Uterus (tissue), 4 donors: Measurements from ENCODE around the gene NUMB. TPM values are rescaled to one million over a fixed set of nuclear protein-coding genes. Genes with fewer than 3 reads are reported as not detected.

ENCODE experiments used
- DNase-seq, 2 donors: peaks; one replicate each; pipeline ENCODE4 v3.0.0-alpha.2; 2019 to 2020
- H3K27ac ChIP-seq, 2 donors: fragments of 200-600 bp; sonication (generic); 1 replicate in 1 of 2; 2 replicates in 1 of 2; pipeline ENCODE4 v1.5.1; 2016 to 2018
- H3K27me3 ChIP-seq, 2 donors: fragments of 200-600 bp; sonication (generic); one replicate each; pipeline ENCODE4 v1.5.1; 2018 to 2019; ENCODE audit warnings: control low read depth in 1 of 2
- H3K36me3 ChIP-seq, 2 donors: fragments of 200-600 bp; sonication (generic); one replicate each; pipeline ENCODE4 v1.5.1; 2019; ENCODE audit warnings: control low read depth in 1 of 2
- H3K4me1 ChIP-seq, 2 donors: fragments of 200-600 bp; sonication (generic); one replicate each; pipeline ENCODE4 v1.5.1; 2018 to 2019; ENCODE audit warnings: control low read depth in 1 of 2
- H3K4me3 ChIP-seq, 2 donors: fragments of 200-600 bp; sonication (generic); 1 replicate in 1 of 2; 2 replicates in 1 of 2; pipeline ENCODE4 v1.5.1; 2018 to 2019; ENCODE audit warnings: mild to moderate bottlenecking in 1 of 2
- H3K9me3 ChIP-seq, 2 donors: fragments of 200-600 bp; sonication (generic); one replicate each; pipeline ENCODE4 v1.5.1; 2019; ENCODE audit warnings: control low read depth in 1 of 2
- CTCF ChIP-seq, 4 experiments: fragments of 200-600 bp in 2 of 4; fragments of 450-650 bp in 2 of 4; sonication (generic) in 2 of 4; IDR thresholded peaks; one replicate each; pipeline ENCODE4 v1.5.1; 2016 to 2019; ENCODE audit warnings: antibody characterized with exemption in 4 of 4, mild to moderate bottlenecking in 2 of 4, moderate library complexity in 1 of 4
- POLR2A ChIP-seq, 2 donors: fragments of 450-650 bp; IDR thresholded peaks; one replicate each; pipeline ENCODE4 v1.6.1; 2016; ENCODE audit warnings: antibody characterized with exemption in 2 of 2, mild to moderate bottlenecking in 1 of 2, moderate library complexity in 1 of 2
- intact Hi-C: fragments of 100-400 bp; cut with DNase I; formaldehyde crosslinking; loops from one replicate; pipeline ENCODE4 v1.15.1; 2023; ENCODE audit warnings: low total_unique reads
- total RNA-seq, 4 donors: library from RNA; depleted of rRNA in 3 of 4; stranded (reverse); fragments of >200 nt in 3 of 4; gene quantifications; one replicate each; pipeline versions ENCODE4 v1.1.0 to v1.2.4, GENCODE V29; 2014 to 2023
- donor health status: DM: yes; HTN: yes; CAD: no.

NUMB gene
- total RNA-seq, 4 donors from 2014 or later: 27.1 to 119 (median 40.8) TPM

- intact Hi-C loops: no loop called here
- no peaks in the 10 kb centered on the region for H3K27me3 ChIP-seq
Measured at GRCh38 chr14:73293782-73294781, 164.3 kb downstream of the NUMB start.

DNA sequence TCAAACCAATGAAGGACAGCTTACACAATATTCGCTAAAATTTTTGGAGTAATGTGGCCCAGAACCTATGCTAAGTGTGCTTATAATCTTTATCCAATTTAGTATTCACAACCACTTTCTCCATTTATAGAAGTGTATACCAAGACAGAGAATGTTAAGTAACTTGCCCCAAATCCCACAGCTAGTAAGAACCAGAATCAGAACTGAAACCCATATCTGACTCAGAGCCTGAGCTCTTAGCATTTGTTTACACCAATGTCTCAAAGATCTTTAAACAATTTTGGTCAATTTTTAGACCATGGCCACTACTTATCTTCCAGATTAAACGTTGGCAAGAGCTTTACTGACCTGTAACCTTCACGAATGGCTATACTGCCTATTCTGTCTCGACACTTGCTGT lies 168.1 kb downstream of the NUMB start:
- H3K27ac ChIP-seq: no peak overlapping the region
- H3K27me3 ChIP-seq: no peaks in the 10 kb centered on the region
- intact Hi-C loops: no loop called here
- no peaks in the 10 kb centered on the region for H3K4me1 ChIP-seq
- H3K4me3 ChIP-seq: no peak overlapping the region
- TF ChIP-seq POLR2A (IDR thresholded peaks at IDR 0.05): no peak
- TF ChIP-seq CTCF (IDR thresholded peaks at IDR 0.05): no peak
- no peaks in the 10 kb centered on the region for H3K36me3 ChIP-seq
- no peaks in the 10 kb centered on the region for H3K9me3 ChIP-seq
- DNase-seq: no peak

More at GRCh38 chr14:73293782-73294781, 164.3 kb downstream of the NUMB start:
- Histone ChIP-seq H3K4me1 (no peaks in the 10 kb centered on the region), H3K9me3 (no peaks in the 10 kb centered on the region), H3K36me3 (no peaks in the 10 kb centered on the region), H3K27ac (no peak overlapping the region), H3K4me3 (no peak overlapping the region)
- DNase-seq: no peak
- TF ChIP-seq POLR2A (IDR thresholded peaks at IDR 0.05) (no peak), CTCF (IDR thresholded peaks at IDR 0.05) (no peak)

DNA sequence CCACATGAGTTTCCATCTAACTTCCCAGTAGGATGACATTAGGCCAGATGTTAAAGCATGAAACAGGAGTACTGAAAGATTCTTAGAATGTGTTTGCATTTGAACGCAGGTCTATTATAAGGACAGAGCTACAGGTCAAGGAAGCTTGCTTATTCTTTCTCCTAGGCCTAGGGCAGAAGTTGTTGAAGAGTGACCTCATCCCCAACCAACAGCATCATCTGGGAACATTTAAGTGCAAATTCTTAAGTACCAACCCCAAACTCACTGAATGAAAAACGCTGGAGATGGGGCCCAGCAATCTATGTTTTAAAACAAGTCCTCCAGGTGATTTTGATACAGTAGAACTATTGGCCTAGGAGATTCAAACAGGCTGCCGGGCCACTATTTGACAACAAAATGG lies 168.6 kb downstream of the NUMB start:
- intact Hi-C loops: no loop called here
- H3K36me3 ChIP-seq: no peaks in the 10 kb centered on the region

DNA sequence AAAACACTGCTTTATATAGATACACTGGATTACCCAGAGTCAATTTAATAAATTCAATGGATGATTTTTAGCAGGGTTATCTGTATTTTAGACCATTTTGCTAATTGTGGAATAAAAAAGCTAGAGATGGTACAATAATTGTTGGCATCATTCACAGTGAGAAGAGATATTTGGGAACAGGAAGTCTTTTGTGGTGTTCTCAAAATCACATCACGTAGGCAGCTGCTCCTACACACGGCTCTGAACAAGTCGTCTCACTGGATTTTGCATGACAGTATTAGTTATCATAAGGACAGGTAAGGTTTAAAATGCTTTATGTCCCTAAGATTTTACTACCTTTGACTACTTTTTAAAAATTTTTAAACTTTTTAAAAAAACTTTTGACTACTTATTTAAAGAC lies 169.0 kb downstream of the NUMB start:
- DNase-seq: no peak
- no peaks in the 10 kb centered on the region for H3K4me1 ChIP-seq
- TF ChIP-seq POLR2A (IDR thresholded peaks at IDR 0.05) (no peak), CTCF (IDR thresholded peaks at IDR 0.05) (no peak)
- no peak overlapping the region for H3K27ac ChIP-seq
- H3K27me3 ChIP-seq: no peaks in the 10 kb centered on the region
- no peaks in the 10 kb centered on the region for H3K9me3 ChIP-seq
- H3K36me3 ChIP-seq: no peaks in the 10 kb centered on the region
- intact Hi-C loops: no loop called here
- H3K4me3 ChIP-seq: no peak overlapping the region

More for the DNA sequence above, 168.6 kb downstream of the NUMB start:
- no peaks in the 10 kb centered on the region for H3K4me1 ChIP-seq
- H3K27ac ChIP-seq: no peak overlapping the region
- H3K9me3 ChIP-seq: no peaks in the 10 kb centered on the region
- no peaks in the 10 kb centered on the region for H3K27me3 ChIP-seq
- DNase-seq: no peak
- H3K4me3 ChIP-seq: no peak overlapping the region
- TF ChIP-seq CTCF (IDR thresholded peaks at IDR 0.05) (no peak), POLR2A (IDR thresholded peaks at IDR 0.05) (no peak)

GRCh38 chr14:73287071-73287470 lies 171.3 kb downstream of the NUMB start:
- intact Hi-C loops: no loop called here
- Histone ChIP-seq H3K27me3 (no peaks in the 10 kb centered on the region), H3K9me3 (no peaks in the 10 kb centered on the region), H3K4me3 (no peak overlapping the region), H3K4me1 (no peaks in the 10 kb centered on the region), H3K36me3 (no peaks in the 10 kb centered on the region), H3K27ac (no peak overlapping the region)
- no peak for DNase-seq
- TF ChIP-seq CTCF (IDR thresholded peaks at IDR 0.05) (no peak), POLR2A (IDR thresholded peaks at IDR 0.05) (no peak)
